ENCODE results near the gene YTHDC2.

The YTHDC2 gene
- 76.6 to 107 (median 79.6) reads per million in 4 experiments for total RNA-seq

DNA sequence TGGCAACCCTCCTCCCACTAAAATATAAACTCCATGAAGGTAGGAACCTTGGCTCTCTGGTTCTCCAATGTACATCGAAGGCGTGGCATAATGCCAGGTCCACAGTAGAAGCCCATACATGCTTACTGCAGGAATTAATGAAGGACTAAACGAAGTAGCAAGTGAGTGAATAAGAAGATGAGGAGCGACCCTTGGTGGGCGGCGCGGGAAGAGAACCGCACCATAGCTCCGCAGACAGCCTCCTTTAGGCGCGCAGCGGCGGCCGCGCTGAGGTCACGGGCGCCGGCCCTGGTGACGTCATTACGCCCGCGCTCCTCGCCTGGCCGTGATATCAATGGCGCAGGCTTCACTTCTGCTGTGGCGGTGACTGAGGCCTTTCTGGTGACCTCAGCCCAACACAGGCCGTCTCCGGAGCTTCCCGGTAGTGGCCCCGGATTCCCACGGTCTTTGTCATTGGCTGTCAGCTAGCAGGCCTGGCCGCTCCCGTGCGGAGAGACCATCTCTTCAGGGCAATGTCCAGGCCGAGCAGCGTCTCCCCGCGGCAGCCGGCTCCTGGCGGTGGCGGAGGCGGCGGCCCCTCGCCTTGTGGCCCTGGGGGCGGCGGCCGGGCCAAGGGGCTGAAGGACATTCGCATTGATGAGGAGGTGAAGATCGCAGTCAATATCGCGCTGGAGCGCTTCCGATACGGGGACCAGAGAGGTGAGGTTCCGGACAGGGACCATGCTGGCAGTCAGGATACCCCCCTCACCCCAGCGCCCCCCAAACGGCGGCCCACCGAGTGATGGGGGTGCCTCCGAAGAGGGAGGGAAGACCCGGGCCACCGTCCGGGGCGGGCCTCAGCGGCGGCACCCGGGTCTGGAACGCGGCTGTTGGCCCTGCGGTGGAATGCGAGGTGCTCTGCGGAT lies at the start of gene YTHDC2:
Gene YTHDC2, plus strand, starts transcription at position 311 of the 905 bp plus-strand sequence. Its CDS starts 202 bp downstream, at position 513.
- peak; percentile 75 for DNase-seq

DNA sequence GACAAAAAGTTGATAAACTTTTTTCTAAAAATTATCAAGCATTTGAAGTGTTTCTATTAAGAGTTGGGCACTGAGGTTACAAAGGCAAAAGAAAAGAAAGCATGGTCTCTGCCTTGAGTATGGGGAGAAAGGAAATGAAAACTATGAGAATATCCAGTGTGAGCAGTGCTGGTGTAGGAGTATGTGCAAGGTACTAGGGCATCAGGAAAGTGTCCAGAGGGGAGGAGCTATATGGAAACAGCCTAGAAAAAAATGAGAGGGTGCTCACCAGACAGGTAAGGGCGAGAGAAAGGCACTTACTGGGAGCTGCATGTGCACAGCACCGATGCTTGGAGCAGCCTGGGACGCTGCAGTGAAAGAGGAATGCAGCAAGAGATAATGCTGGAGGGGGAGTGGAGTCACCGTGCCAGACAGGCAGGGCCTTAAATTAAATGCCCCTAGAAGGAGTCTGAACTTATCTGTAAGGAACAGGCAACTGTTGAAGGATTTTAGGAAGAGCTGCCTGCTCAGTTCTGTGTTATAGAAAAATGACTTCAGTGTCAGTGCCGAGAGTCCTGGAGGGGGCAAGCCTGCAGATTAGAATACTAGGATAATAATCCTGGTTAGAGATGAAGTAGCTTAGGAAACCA lies 39.3 kb upstream of the YTHDC2 start:
- DNase-seq, result no peak

DNA sequence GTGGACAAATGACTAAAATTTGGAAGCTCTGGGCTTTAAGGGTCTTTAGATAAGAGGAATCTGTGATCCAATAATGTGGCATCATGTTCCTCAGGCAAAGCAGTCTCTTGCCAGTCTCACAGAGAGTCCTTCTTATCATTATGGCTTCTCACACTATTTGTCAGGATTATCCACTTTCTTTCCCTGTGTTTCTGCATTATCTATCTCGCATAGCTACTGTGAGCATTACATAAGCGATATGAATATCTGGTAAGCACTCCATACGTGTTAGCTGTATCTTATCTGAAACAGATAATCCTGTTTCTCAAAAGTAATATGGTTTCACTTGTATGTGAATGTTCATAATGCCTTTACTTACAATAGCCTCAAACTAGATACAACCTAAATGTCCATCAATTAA lies 34.8 kb upstream of the YTHDC2 start:
- no peak for DNase-seq

DNA sequence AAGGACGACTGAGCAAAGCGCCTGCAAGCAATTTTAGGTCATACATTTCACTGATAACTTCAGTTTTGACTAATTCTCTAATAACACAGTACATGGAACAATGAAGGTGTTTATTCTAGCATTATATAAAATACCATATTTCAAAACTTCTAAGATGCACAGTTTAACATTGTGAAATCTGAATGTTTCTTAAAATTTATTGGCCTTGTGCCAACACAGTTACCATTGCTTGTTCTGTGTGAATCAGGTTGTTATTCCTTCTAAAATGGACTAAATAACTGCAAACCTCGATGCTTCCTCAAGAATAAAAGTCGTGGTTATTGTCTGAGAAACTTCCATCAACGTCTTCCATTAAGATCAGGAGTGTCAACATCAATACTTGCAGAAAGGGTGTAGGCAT lies 33.3 kb upstream of the YTHDC2 start:
- DNase-seq, result no peak

DNA sequence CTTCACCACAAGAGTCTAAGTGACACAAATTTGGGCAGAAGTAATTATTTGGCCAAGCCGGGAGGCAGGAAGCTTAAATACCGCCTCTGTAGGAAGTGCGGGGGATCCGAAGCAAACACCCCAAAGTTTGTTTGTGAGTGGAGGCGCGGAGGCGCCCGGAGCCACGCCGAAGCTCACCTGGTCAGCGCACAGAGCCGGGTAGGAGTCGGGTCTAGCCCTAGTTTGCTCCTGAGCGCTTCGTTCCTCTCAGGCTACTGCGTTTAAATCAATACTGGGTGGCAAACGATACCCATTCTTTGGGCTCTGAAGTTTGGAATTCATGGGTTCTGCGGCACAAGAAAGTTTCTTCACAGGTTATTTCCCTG lies 26.1 kb upstream of the YTHDC2 start:
- no peak for DNase-seq

DNA sequence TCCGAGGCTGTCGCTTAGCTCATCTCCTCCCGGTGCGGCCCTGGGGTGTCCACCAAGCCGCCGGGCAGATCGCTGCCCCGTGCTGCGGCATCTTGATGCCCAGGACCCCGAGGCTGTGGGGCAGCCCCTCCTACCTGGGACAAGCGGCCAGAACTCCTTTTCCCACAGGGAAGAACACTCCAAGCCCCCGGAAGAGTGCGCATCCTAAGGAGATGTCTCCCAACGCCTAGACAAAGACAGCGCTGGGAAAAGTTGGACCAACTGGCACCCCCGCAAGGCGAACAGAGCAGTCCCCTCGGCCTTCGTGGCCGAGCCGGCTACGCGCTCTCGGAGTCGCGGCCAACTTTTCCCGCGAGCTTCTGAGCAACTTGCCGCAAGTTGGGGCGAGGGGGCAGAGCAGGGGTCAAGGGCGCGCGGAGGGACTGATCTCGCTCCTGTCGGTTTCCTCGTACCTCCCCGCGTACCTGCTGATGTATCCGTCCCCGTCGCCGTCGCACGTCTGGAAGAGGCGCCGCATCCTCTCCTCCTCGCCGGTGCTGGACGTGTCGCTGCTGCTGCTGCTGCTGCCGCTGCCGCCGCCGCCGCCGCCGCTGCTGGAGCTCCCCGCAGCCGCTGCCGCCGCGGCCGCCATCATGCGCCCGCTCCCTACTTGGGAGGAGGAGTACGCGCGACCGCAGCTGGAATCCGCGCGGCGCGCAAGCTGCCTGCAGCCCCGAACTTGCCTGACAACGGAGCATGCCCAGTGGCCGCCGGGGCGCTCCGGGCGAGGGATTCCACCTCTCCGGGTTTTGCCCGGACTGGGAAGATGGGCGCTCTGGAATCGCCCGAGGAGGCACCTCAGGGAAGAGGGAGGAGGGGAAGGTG lies 25.5 kb upstream of the YTHDC2 start, which contains the start of gene MCC:
Gene MCC, minus strand, starts transcription at position 673 of the 864 bp plus-strand sequence.
- DNase-seq, result no peak

DNA sequence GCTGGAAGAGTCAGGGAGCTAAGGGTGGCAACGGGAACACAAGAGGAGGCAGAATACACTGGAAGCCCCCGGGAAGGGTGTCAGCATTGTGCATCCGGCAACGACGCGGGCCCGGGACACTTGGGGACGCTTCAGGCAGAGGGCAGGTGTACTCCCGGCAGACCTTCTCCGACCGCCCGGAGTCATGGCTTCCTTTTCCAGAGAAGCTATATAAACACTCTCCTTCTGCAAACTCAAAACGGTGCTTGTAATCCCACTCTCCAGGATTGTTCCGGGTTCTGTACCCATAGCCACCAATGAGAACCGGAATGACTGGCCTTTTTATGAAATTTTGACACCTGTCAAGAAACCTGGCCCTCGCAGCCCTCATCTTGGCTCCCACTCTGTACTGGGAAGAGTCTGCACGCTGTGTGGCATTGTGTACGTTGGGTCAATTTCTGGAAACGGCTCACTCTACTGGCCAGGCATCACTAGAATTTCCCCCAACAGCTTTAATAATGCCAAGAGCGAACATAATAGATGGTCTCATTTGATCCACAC lies 24.8 kb upstream of the YTHDC2 start:
- DNase-seq, result no peak

DNA sequence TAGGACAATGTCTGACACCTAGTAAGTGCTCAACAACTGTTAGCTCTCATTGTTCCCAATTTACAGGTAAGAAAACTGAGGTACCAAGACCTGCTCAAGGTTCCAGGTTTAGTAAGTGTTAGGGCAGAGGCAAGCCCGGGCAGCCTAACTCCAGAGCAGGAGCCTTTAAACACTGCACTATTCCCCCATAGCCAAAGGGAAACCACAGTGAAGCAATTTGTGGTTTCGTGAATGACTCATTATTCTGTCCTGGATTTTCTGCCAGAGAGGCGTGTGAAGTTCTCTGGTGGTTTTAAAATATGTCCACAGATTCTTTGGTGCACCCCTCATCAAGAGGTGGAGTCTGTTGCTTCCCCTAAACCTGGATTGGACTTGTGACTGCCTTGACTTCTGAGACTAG lies 24.2 kb upstream of the YTHDC2 start:
- no peak for DNase-seq

DNA sequence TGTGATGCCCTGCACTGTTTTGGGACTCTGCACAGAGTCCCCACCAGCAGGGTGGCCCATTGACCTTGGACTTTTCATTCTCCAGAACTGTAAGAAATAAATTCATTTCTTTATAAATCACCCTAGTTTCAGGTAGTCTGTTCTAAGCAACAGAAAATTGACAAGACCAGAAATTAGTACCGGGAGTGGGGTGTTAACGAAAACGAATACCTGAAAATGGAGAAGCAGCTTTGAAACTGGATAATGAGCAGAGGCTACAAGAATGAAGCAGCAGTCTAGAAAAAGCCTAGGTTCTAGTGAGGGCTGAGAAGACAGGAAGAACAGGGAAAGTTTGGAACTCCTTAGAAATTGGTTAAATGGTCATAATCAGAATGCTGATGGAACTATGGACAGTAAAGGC lies 23.2 kb upstream of the YTHDC2 start:
- no peak for DNase-seq

DNA sequence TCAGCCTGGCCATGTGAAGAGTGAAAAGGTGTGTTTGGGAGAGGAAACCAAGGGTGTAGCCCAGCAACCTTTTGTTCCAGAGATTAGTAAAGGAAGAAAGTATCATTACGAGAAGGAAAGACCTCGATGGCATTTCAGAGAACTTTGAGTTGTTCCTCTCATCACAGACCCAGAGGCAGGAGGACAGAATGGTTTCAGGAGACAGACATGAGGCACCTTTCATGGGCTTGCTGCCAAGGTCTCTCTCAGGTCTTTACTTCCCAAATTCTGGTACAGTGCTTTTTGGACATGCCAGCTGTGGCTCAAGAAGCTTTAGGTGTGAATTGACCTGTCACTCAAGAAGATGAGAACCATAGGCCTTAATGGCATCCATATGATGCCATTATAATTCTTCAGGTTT lies 22.5 kb upstream of the YTHDC2 start:
- DNase-seq, result no peak

DNA sequence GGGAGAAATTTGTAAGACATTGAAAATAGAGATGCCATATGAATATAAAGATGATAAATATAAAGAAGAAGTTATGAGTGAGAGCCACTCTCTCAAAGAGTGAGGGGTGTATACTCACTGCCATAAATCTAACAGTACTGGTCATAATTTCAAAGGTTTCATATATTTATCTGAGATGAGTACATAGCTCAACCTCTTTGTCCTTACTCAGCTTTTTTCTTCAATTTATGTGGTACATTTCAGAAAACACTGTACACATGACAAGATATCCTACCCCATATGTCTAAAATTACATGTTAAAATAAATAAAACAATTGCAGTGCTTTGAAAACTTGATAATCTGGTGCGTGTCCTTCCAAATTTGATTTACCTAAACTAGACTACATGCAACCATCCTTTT lies 20.0 kb upstream of the YTHDC2 start:
- DNase-seq, result no peak

DNA sequence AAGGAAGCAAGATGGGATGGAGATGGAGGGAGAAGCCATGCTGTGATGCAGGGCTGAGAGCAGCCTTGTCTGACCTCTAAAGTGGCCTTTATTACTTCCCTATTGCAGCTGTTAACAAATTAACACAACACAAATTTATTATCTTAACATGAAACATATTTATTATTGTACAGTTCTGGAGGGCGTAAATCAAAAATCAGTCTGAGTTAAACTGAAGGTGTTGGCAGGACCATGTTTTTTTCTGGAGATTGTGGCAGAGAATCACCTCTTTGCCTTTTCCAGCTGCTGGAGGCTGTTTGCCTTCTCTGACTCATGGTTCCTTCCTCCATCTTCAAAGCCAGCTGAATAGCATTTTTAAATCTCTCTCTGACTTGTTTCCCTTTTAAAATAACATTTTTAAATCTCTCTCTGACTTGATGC lies 18.1 kb upstream of the YTHDC2 start:
- no peak for DNase-seq

DNA sequence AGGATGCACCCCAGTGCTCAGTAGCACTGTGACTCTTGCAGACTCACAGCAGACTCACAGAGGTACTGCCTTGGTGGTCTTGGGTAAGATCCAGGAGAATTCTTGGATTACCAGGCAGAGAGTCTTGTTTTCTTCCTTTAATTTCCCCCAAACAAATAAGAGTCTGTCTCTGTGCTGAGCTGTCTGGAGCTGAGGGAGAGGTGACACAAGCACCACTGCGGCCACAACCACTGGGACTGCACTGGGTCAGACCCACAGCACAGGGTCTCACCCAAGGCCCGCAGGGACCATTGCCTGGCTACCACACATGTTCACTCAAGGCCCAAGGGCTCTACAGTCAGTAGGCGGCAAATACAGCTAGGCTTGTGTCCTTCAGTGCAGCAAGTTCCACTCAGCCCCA lies 11.4 kb upstream of the YTHDC2 start:
- no peak for DNase-seq

DNA sequence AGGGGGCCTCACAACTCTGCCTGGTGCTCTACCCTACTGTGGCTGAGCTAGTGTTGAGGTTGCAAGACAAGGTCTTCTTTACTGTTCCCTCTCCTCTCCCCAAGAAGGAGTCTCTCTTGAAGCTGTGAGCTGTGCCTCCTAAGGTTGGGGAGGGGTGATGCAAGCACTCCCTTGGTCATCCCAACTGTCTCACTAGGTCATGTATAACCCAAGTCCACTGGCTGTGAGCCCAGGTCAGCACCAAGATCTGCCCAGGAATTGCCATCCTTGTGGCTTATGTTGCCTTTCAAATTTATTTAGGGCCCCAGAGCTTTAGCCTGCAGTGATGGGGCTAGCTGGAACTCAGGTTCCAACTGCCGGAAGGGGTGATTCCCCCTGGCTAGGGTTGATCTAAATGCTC lies 10.3 kb upstream of the YTHDC2 start:
- DNase-seq, result no peak

DNA sequence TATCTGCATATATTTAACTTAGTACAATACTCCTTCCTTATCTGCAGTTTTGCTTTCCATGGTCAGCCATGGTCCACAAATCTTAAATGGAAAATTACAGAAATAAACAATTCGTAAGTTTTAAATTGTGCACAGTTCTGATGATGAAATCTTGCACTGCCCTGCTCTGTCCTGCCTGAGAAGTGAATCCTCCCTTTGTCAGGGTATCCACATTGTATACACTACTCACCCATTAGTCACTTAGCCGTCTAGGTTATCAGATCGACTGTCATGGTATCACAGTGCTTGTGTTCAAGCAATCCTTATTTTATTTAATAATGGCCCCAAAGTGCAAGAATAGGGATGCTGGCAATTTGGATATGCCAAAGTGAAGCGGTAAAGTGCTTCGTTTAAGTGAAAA lies 8.3 kb upstream of the YTHDC2 start:
- no peak for DNase-seq

DNA sequence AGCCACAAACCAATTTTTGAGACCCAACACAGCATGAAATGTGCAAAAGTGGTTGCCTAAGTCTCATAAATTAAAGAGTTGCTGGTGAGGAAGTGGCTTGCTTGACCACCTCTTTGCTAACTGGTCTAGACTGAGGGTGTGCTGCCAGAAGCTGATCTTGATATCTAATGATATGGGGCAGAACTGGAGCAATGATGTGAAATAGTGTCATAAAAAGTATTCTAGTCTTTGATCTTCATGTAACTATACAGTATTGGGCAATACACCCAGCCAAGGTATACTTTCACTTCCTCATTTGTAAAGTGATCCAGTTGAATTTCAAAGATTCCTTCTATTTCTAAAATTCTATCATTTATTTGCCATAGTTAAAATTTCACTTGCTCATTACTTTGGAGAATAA lies 5.9 kb upstream of the YTHDC2 start:
- DNase-seq, result no peak

DNA sequence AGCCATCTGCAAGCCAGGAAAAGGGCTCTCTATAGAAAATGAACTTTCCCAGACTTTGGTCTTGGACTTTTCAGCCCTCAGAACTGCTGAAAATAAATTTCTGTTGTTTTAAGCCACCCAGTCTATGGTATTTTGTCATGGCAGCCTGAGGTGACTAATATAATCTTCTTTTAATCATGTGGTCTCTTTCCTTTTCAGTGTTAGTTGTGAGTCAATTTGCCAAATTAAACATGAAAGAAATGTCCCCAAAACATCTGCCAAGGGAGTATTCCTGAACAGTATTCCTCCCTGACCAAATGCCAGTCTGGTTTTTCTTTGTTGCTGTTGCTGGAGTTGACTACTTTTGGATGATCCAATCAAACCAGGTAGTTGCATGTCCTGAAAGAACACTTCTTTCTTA lies 4.7 kb upstream of the YTHDC2 start:
- no peak for DNase-seq

DNA sequence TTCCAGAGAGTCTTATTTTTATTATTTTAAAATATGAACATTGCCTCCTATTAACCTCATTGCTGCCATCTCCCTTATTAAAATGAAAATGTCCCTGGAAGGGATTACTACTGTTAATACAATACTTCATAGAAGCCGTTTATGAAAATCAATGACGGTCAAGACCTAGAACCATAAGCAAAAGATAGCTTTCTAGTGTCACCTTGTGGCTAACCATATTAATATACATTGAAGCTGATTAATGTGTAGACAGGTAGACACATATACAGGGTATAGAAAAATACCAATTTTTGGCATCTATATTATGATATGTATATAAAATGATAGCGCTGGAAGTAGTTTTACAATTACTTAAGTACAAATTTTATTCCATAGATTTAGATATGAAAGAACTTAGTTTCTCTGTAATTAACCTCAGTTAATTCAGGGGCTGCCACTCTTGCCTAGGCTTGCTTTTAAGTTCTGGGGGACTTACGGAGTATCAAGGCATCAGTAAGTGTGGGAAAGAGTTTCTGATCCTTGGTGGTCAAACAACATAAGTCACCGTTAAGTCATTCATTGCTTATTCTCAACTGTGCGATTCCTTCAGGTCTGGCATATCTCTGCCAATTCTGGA lies 2.5 kb upstream of the YTHDC2 start:
- DNase-seq, result no peak

DNA sequence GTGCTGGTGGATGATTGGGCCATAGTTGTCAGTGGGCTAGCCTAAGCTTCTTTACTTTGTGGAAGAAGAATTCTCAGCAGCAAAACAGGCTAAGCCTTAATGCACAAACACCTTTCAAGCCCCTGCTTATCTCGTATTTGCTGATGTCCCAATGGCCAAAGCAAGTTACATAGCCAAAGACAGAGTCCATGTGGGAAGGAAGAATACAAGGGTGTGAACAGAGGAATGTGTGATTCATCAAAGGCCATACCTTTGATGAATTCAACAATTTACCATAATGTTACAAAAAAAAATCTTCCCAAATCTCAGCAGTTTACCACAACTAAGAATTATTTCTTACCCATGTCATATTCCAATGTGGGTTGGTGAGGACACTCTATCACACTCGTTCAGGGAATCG lies 1.2 kb upstream of the YTHDC2 start:
- no peak for DNase-seq

DNA sequence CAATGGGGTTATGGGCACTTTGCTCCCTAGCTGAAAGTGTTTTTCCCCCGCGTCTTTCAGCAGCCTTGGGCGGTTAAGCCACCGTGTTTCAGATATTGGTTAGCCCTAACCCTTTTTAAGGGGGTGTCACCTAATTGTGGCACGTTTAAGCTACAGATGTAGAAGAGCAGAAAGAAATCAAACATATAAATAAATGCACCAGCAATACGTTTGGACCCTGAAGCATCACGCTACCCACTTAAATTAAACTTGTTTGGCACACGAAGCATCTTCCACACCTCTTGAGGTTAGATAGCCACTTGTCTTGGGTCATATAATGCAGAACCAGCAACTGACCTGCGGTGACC lies 768 bp downstream of the YTHDC2 start:
- DNase-seq, result no peak

DNA sequence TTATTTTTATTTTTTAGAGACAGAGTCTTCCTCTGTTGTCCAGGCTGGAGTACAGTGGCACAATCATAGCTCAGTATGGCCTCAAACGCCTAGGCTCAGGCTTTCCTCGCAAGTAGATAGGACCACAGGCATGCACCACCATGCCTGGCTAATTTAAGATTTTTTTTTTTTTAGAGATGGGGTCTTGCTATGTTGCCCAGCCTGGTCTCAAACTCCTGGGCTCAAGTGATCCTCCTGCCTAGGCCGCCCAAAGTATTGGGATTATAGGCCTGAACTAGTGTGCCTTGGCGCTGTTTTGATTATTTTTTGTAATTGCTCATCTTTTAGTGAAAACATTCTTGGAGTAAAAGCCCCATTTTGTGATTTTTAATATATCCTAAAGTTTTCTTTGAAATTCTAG lies 5.4 kb downstream of the YTHDC2 start:
- no peak for DNase-seq

DNA sequence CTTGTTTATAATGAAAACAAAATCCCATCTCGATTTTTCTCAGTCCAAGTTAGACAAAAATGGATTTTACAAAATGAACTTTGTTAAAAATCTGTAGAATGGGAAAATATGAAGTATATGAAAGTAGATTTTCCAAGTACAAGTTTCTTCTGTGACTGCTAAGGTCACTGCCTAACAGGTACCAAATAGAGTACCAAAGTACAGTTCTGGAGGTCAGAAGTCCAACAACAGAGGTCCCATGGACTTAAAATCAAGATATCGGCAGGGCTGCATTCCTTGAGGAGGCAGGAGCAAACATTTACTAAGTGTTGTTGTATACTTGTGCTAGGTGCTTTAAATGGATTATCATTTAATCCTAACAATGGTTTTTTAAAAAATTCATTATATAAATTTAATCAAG lies 5.9 kb downstream of the YTHDC2 start:
- no peak for DNase-seq

DNA sequence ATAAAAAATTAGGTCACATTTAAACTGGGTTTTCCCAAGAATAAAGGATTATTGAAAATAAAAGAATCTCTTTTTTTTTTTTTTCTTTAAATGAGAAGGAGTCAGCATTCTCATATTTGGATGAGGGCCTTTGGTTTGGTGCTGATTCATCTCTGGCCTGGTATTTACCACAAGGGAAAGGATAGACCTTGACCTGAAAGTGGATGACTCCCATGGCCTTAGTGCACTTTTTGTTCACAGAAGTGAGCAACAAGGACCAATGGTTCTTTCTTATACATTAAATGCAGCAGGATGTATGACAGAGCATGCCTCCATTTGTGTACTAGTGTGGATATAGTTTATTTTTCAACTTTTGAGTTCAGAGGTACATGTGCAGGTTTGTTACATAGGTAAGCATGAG lies 6.9 kb downstream of the YTHDC2 start:
- DNase-seq, result no peak
